Measurements from ENCODE around the gene BAHCC1.

- TF ChIP-seq, protein P1, sequence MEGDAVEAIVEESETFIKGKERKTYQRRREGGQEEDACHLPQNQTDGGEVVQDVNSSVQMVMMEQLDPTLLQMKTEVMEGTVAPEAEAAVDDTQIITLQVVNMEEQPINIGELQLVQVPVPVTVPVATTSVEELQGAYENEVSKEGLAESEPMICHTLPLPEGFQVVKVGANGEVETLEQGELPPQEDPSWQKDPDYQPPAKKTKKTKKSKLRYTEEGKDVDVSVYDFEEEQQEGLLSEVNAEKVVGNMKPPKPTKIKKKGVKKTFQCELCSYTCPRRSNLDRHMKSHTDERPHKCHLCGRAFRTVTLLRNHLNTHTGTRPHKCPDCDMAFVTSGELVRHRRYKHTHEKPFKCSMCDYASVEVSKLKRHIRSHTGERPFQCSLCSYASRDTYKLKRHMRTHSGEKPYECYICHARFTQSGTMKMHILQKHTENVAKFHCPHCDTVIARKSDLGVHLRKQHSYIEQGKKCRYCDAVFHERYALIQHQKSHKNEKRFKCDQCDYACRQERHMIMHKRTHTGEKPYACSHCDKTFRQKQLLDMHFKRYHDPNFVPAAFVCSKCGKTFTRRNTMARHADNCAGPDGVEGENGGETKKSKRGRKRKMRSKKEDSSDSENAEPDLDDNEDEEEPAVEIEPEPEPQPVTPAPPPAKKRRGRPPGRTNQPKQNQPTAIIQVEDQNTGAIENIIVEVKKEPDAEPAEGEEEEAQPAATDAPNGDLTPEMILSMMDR (IDR thresholded peaks at IDR 0.05; ENCODE audit: low read length), result no peak
- TF ChIP-seq EZH2 (optimal IDR thresholded peaks at IDR 0.05; ENCODE audit: low read depth, low read length), result no peak
- TF ChIP-seq EZH2phosphoT487 (IDR thresholded peaks at IDR 0.05; ENCODE audit: low read length), result no peak
These were observed 6.5 kb upstream of the BAHCC1 start for GRCh38 chr17:81388612-81389367.
